ENCODE measurements around the gene PPP4R2.

- no peak for TF ChIP-seq CTCF (IDR thresholded peaks at IDR 0.05)
- TF ChIP-seq POLR2A (IDR thresholded peaks at IDR 0.05) = no peak
Observed at GRCh38 chr3:73094951-73095350, 98.3 kb downstream of the PPP4R2 start.

All from tibial nerve (tissue), 3 donors.